OCI-LY1 (cell line): ENCODE results near the gene ZNF568.

ENCODE experiments used
- EZH2 ChIP-seq: fragments of 200-600 bp; sonication (generic), shearing (Covaris generic); IDR thresholded peaks from 2 replicates; pipeline ENCODE4 v1.8.0; 2017; ENCODE audit warnings: borderline replicate concordance, mixed run types, mild to moderate bottlenecking, antibody characterized with exemption, low read length, moderate library complexity, mixed read lengths
- TF ChIP-seq, protein P1 (sequence below): fragments of 200-600 bp; sonication (generic), shearing (Covaris generic); IDR thresholded peaks from 2 replicates; pipeline ENCODE4 v1.5.1; 2017; ENCODE audit warnings: mild to moderate bottlenecking, antibody characterized with exemption, low read length, moderate library complexity, mixed read lengths

DNA sequence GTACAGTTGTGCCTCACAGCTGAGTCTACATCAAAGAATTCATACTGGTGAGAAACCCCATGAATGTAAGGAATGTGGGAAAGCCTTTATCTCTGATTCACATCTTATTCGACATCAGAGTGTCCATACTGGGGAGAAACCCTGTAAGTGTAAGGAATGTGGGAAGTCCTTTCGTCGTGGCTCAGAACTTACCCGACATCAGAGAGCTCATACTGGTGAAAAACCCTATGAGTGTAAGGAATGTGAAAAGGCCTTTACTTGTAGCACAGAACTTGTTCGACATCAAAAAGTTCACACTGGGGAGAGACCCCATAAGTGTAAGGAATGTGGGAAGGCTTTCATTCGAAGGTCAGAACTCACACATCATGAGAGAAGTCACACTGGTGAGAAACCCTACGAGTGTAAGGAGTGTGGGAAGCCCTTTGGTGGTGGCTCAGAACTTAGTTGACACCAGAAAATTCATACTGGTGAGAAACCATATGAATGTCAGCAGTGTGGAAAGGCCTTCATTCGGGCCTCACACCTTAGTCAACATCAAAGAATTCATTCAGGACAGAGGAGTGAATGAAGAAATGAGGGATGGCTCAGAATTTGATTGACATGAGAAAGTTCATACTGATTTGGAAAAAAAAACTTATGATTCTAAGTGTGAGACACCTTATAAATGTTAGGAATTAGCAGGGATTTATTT, 81.2 kb downstream of the ZNF568 start:
- TF ChIP-seq, protein P1, sequence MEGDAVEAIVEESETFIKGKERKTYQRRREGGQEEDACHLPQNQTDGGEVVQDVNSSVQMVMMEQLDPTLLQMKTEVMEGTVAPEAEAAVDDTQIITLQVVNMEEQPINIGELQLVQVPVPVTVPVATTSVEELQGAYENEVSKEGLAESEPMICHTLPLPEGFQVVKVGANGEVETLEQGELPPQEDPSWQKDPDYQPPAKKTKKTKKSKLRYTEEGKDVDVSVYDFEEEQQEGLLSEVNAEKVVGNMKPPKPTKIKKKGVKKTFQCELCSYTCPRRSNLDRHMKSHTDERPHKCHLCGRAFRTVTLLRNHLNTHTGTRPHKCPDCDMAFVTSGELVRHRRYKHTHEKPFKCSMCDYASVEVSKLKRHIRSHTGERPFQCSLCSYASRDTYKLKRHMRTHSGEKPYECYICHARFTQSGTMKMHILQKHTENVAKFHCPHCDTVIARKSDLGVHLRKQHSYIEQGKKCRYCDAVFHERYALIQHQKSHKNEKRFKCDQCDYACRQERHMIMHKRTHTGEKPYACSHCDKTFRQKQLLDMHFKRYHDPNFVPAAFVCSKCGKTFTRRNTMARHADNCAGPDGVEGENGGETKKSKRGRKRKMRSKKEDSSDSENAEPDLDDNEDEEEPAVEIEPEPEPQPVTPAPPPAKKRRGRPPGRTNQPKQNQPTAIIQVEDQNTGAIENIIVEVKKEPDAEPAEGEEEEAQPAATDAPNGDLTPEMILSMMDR: no peak
- no peak for TF ChIP-seq EZH2
